Measurements from ENCODE around the gene ENO3. TPM values are rescaled to one million over a fixed set of nuclear protein-coding genes. Genes with fewer than 3 reads are reported as not detected.

Gene ENO3
- total and polyA plus RNA-seq, 10 of the 15 experiments (the other 5 are each of a cell fraction or from before 2014, with no cell fraction given) = 6.8 to 28.4 (median 17.0) TPM

DNA sequence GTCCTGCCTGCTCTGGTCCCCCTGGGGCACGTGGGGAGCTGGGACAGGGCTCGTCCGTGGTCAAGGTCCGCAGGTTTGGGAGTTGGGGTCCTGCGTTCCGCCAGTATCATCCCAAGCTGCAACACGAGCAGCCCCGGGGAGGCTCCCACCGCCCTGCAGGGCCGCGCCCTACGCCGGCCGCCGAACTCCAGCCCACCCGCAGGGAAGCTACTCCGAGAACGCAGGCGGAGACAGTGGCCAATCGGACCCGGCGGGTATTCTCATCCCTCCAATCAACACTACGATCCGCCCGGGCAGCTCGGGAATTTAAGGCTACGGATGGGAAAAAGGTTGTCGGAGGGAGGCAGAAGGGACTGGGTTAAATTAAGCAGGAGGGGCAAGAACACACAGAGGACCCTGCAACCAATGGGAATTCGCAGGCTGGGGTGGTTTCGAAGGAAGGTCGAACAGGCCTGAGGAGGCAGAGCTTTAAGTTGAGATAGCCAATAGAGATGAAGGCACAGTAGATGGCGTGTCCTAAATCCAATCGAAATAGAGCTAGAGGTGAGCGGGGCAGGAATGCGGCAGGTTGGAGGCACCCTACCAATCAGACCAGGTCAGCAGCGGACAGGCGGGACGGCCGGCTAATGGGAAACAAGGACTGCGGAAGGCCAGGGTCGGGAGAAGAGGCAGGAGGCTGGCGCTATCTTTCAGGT lies 16.1 kb downstream of the ENO3 start (continued):
- TF ChIP-seq WRNIP1 (IDR thresholded peaks at IDR 0.05; ENCODE audit: borderline replicate concordance, low read depth, low read length) (no peak), RFX5 (IDR thresholded peaks at IDR 0.05; ENCODE audit: low read depth, low read length) (peak; percentile 76), SMC3 (IDR thresholded peaks at IDR 0.05; ENCODE audit: borderline replicate concordance, low read length) (no peak), CBX5 (IDR thresholded peaks at IDR 0.05; ENCODE audit: low read depth) (no peak), SREBF1 (IDR thresholded peaks at IDR 0.05; ENCODE audit: low read length) (no peak), NRF1 (conservative IDR thresholded peaks at IDR 0.05; ENCODE audit: low read depth, low read length) (no peak; the same call in 1 of the 2 replicates), RUNX3 (IDR thresholded peaks at IDR 0.05; ENCODE audit: low read length) (no peak; the same call in 1 of the 2 replicates), RBBP5 (conservative IDR thresholded peaks at IDR 0.05) (no peak), CREM (IDR thresholded peaks at IDR 0.05; ENCODE audit: low read depth) (0 out of 2 replicates have a peak, but pooled peaks have one; percentile 29), IKZF2 (IDR thresholded peaks at IDR 0.05) (no peak), RB1 (IDR thresholded peaks at IDR 0.05; ENCODE audit: borderline replicate concordance) (no peak), POLR2A (IDR thresholded peaks at IDR 0.05; ENCODE audit: low read depth, low read length) (peak; percentile 67), MXI1 (IDR thresholded peaks at IDR 0.05; ENCODE audit: low read depth, low read length) (no peak; the same call in 1 of the 2 replicates), ZNF274 (IDR thresholded peaks at IDR 0.05; ENCODE audit: insufficient read depth, insufficient read length) (no peak), CHD4 (IDR thresholded peaks at IDR 0.05) (no peak), HDGF (IDR thresholded peaks at IDR 0.05) (peak; percentile 89; the same call in 1 of the 2 replicates), ZNF207 (IDR thresholded peaks at IDR 0.05; ENCODE audit: borderline replicate concordance) (no peak), POU2F2 (IDR thresholded peaks at IDR 0.05; ENCODE audit: borderline replicate concordance, low read depth, low read length) (no peak), SP1 (IDR thresholded peaks at IDR 0.05; ENCODE audit: low read depth, low read length) (peak; percentile 100), CBX3 (IDR thresholded peaks at IDR 0.05; ENCODE audit: borderline replicate concordance, low read depth) (no peak), TAF1 (IDR thresholded peaks at IDR 0.05; ENCODE audit: borderline replicate concordance, low read depth, low read length) (no peak)
- TF ChIP-seq, protein P1, sequence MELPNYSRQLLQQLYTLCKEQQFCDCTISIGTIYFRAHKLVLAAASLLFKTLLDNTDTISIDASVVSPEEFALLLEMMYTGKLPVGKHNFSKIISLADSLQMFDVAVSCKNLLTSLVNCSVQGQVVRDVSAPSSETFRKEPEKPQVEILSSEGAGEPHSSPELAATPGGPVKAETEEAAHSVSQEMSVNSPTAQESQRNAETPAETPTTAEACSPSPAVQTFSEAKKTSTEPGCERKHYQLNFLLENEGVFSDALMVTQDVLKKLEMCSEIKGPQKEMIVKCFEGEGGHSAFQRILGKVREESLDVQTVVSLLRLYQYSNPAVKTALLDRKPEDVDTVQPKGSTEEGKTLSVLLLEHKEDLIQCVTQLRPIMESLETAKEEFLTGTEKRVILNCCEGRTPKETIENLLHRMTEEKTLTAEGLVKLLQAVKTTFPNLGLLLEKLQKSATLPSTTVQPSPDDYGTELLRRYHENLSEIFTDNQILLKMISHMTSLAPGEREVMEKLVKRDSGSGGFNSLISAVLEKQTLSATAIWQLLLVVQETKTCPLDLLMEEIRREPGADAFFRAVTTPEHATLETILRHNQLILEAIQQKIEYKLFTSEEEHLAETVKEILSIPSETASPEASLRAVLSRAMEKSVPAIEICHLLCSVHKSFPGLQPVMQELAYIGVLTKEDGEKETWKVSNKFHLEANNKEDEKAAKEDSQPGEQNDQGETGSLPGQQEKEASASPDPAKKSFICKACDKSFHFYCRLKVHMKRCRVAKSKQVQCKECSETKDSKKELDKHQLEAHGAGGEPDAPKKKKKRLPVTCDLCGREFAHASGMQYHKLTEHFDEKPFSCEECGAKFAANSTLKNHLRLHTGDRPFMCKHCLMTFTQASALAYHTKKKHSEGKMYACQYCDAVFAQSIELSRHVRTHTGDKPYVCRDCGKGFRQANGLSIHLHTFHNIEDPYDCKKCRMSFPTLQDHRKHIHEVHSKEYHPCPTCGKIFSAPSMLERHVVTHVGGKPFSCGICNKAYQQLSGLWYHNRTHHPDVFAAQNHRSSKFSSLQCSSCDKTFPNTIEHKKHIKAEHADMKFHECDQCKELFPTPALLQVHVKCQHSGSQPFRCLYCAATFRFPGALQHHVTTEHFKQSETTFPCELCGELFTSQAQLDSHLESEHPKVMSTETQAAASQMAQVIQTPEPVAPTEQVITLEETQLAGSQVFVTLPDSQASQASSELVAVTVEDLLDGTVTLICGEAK (IDR thresholded peaks at IDR 0.05; ENCODE audit: borderline replicate concordance) = peak; percentile 76; the same call in 1 of the 2 replicates
- TF ChIP-seq, protein P2, sequence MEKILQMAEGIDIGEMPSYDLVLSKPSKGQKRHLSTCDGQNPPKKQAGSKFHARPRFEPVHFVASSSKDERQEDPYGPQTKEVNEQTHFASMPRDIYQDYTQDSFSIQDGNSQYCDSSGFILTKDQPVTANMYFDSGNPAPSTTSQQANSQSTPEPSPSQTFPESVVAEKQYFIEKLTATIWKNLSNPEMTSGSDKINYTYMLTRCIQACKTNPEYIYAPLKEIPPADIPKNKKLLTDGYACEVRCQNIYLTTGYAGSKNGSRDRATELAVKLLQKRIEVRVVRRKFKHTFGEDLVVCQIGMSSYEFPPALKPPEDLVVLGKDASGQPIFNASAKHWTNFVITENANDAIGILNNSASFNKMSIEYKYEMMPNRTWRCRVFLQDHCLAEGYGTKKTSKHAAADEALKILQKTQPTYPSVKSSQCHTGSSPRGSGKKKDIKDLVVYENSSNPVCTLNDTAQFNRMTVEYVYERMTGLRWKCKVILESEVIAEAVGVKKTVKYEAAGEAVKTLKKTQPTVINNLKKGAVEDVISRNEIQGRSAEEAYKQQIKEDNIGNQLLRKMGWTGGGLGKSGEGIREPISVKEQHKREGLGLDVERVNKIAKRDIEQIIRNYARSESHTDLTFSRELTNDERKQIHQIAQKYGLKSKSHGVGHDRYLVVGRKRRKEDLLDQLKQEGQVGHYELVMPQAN (conservative IDR thresholded peaks at IDR 0.05) = 0 out of 2 replicates have a peak, but pooled peaks have one; percentile 52
- TF ChIP-seq, protein P3, sequence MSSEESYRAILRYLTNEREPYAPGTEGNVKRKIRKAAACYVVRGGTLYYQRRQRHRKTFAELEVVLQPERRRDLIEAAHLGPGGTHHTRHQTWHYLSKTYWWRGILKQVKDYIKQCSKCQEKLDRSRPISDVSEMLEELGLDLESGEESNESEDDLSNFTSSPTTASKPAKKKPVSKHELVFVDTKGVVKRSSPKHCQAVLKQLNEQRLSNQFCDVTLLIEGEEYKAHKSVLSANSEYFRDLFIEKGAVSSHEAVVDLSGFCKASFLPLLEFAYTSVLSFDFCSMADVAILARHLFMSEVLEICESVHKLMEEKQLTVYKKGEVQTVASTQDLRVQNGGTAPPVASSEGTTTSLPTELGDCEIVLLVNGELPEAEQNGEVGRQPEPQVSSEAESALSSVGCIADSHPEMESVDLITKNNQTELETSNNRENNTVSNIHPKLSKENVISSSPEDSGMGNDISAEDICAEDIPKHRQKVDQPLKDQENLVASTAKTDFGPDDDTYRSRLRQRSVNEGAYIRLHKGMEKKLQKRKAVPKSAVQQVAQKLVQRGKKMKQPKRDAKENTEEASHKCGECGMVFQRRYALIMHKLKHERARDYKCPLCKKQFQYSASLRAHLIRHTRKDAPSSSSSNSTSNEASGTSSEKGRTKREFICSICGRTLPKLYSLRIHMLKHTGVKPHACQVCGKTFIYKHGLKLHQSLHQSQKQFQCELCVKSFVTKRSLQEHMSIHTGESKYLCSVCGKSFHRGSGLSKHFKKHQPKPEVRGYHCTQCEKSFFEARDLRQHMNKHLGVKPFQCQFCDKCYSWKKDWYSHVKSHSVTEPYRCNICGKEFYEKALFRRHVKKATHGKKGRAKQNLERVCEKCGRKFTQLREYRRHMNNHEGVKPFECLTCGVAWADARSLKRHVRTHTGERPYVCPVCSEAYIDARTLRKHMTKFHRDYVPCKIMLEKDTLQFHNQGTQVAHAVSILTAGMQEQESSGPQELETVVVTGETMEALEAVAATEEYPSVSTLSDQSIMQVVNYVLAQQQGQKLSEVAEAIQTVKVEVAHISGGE (CRISPR knock-in tag; IDR thresholded peaks at IDR 0.05) = no peak
